H1 (cell line): ENCODE results near the gene TXNRD2. TPM values are rescaled to one million over a fixed set of nuclear protein-coding genes. Genes with fewer than 3 reads are reported as not detected.

Source experiments
- CTCF ChIA-PET: fragments of 300-600 bp; sonication (Branson Sonifier 250); formaldehyde crosslinking; loops from one replicate; lab custom pipeline; 2021; ENCODE audit not compliant: partially characterized antibody; lab: Charles Lee
- POLR2A ChIA-PET: fragments of 300-600 bp; sonication (Branson Sonifier 250); formaldehyde crosslinking; loops from one replicate; lab custom pipeline; 2021; ENCODE audit warnings: inconsistent platforms; ENCODE audit not compliant: partially characterized antibody; lab: Charles Lee
- DNase-seq, 2 experiments: peaks; one replicate each; pipeline versions ENCODE4 v3.0.0 to v3.0.0-alpha.2; 2010 to 2022; ENCODE audit warnings: low spot score in 2 of 2, low read depth in 1 of 2, mixed read lengths in 1 of 2
- FAIRE-seq: peaks from 2 replicates; lab custom pipeline; 2011; peaks lifted over from hg19 to GRCh38; lab: Jason Lieb, UNC
- H2AFZ ChIP-seq: 2 replicates; pipeline ENCODE4 v1.8.1; 2012; ENCODE audit warnings: low read length, inconsistent platforms
- H2AK5ac ChIP-seq: 2 replicates; pipeline ENCODE4 v1.6.1; 2013; ENCODE audit warnings: low read depth, low read length
- H2BK120ac ChIP-seq: replicated peaks from 2 replicates; pipeline ENCODE3; 2013; ENCODE audit warnings: low read depth, low read length, inconsistent platforms
- H2BK12ac ChIP-seq: 2 replicates; pipeline ENCODE4 v1.6.1; 2013; ENCODE audit warnings: low read depth, low read length
- H2BK15ac ChIP-seq: 2 replicates; pipeline ENCODE4 v1.6.1; 2013; ENCODE audit warnings: low read length
- H2BK20ac ChIP-seq: 2 replicates; pipeline ENCODE4 v1.6.1; 2013; ENCODE audit warnings: low read length
- H2BK5ac ChIP-seq: 2 replicates; pipeline ENCODE4 v1.6.1; 2013; ENCODE audit warnings: low read depth, low read length
- H3K14ac ChIP-seq: 2 replicates; pipeline ENCODE4 v1.6.1; 2013; ENCODE audit warnings: inconsistent platforms; ENCODE audit not compliant: insufficient read length
- H3K18ac ChIP-seq: 2 replicates; pipeline ENCODE4 v1.6.1; 2013; ENCODE audit warnings: low read length; ENCODE audit errors: extremely low read depth
- H3K23ac ChIP-seq: 2 replicates; pipeline ENCODE4 v1.6.1; 2013; ENCODE audit warnings: inconsistent platforms; ENCODE audit not compliant: insufficient read length
- H3K23me2 ChIP-seq: 2 replicates; pipeline ENCODE4 v1.6.1; 2013; ENCODE audit warnings: low read depth, low read length
- H3K27ac ChIP-seq: 2 replicates; pipeline ENCODE4 v1.6.1; 2011; ENCODE audit warnings: low read depth, low read length, inconsistent platforms
- H3K27me3 ChIP-seq, 4 experiments: replicated peaks in 1 of 4; 1 replicate in 1 of 4; 2 replicates in 3 of 4; pipeline versions ENCODE4 v1.6.1 to v1.8.1; 2011 to 2013; ENCODE audit warnings: low read length in 3 of 4, mild to moderate bottlenecking in 3 of 4, inconsistent platforms in 2 of 4, mixed read lengths in 2 of 4, moderate library complexity in 1 of 4; ENCODE audit not compliant: control insufficient read depth in 3 of 4, insufficient read depth in 3 of 4; ENCODE audit errors: extremely low read depth in 1 of 4
- H3K36me3 ChIP-seq, 4 experiments: 2 replicates each; pipeline versions ENCODE4 v1.6.1 to v1.8.1; 2011 to 2013; ENCODE audit warnings: mild to moderate bottlenecking in 4 of 4, low read length in 3 of 4, moderate library complexity in 2 of 4, control low read depth in 1 of 4, inconsistent platforms in 1 of 4; ENCODE audit not compliant: insufficient read depth in 4 of 4, control insufficient read depth in 2 of 4
- H3K4ac ChIP-seq: replicated peaks from 2 replicates; pipeline ENCODE3; 2013; ENCODE audit warnings: low read length, low read depth, mixed read lengths, inconsistent platforms; ENCODE audit not compliant: insufficient read length
- H3K4me1 ChIP-seq, 4 experiments: replicated peaks in 1 of 4; 1 replicate in 1 of 4; 2 replicates in 3 of 4; pipeline versions ENCODE4 v1.6.1 to v1.8.1; 2011 to 2013; ENCODE audit warnings: low read length in 3 of 4, inconsistent platforms in 2 of 4, mixed read lengths in 1 of 4; ENCODE audit not compliant: insufficient read depth in 4 of 4, control insufficient read depth in 3 of 4
- H3K4me2 ChIP-seq, 2 experiments: 2 replicates each; pipeline versions ENCODE4 v1.6.1 to v1.8.1; 2011 to 2013; ENCODE audit warnings: low read depth in 2 of 2, low read length in 2 of 2, control low read depth in 1 of 2, inconsistent platforms in 1 of 2, mild to moderate bottlenecking in 1 of 2; ENCODE audit not compliant: insufficient read depth in 1 of 2
- H3K4me3 ChIP-seq, 4 experiments: fragments of 200-600, 300-600 bp in 1 of 4; sonication (generic), shearing (Covaris generic), sonication (Bioruptor Twin) in 1 of 4; 2 replicates each; pipeline versions ENCODE4 v1.5.1 to v1.8.1; 2011 to 2016; ENCODE audit warnings: low read length in 4 of 4, low read depth in 3 of 4, control low read depth in 2 of 4, inconsistent platforms in 2 of 4, mild to moderate bottlenecking in 2 of 4, mixed read lengths in 1 of 4, moderate library complexity in 1 of 4; ENCODE audit not compliant: insufficient read depth in 2 of 4; ENCODE audit errors: extremely low read depth in 1 of 4
- H3K56ac ChIP-seq: replicated peaks from 2 replicates; pipeline ENCODE3; 2013; ENCODE audit warnings: low read depth, mild to moderate bottlenecking, mixed read lengths, low read length, inconsistent platforms; ENCODE audit not compliant: insufficient read length
- H3K79me1 ChIP-seq: 2 replicates; pipeline ENCODE4 v1.6.1; 2013; ENCODE audit warnings: low read depth, low read length, control low read depth
- H3K79me2 ChIP-seq, 2 experiments: 2 replicates each; pipeline versions ENCODE4 v1.6.1 to v1.8.1; 2012 to 2013; ENCODE audit warnings: low read length in 2 of 2, mild to moderate bottlenecking in 2 of 2, inconsistent platforms in 1 of 2; ENCODE audit not compliant: insufficient read depth in 2 of 2, control insufficient read depth in 1 of 2
- H3K9ac ChIP-seq, 4 experiments: replicated peaks in 1 of 4; 1 replicate in 1 of 4; 2 replicates in 3 of 4; pipeline versions ENCODE4 v1.6.1 to v1.8.1; 2011 to 2013; ENCODE audit warnings: low read depth in 3 of 4, low read length in 3 of 4, control low read depth in 2 of 4, mild to moderate bottlenecking in 2 of 4, moderate library complexity in 2 of 4, inconsistent platforms in 1 of 4; ENCODE audit errors: extremely low read depth in 1 of 4
- H3K9me3 ChIP-seq, 2 experiments: 2 replicates each; pipeline versions ENCODE4 v1.6.1 to v1.8.1; 2012 to 2013; ENCODE audit warnings: mild to moderate bottlenecking in 2 of 2, moderate library complexity in 2 of 2, control low read depth in 1 of 2, inconsistent platforms in 1 of 2, low read depth in 1 of 2, low read length in 1 of 2, mixed read lengths in 1 of 2; ENCODE audit not compliant: insufficient read depth in 2 of 2
- H4K20me1 ChIP-seq, 2 experiments: replicated peaks in 1 of 2; 2 replicates each; pipeline versions ENCODE3 to v1.8.1; 2011 to 2013; ENCODE audit warnings: inconsistent platforms in 2 of 2, low read length in 2 of 2, mild to moderate bottlenecking in 1 of 2; ENCODE audit not compliant: insufficient read depth in 2 of 2, control insufficient read depth in 1 of 2
- H4K5ac ChIP-seq: 2 replicates; pipeline ENCODE4 v1.6.1; 2013; ENCODE audit warnings: low read length, low read depth, mixed read lengths, inconsistent platforms; ENCODE audit not compliant: insufficient read length
- H4K8ac ChIP-seq: 2 replicates; pipeline ENCODE4 v1.8.0; 2013; ENCODE audit warnings: mild to moderate bottlenecking, moderate library complexity, low read length, inconsistent platforms; ENCODE audit not compliant: insufficient read depth; ENCODE audit errors: extremely low read depth
- H4K91ac ChIP-seq: replicated peaks from 2 replicates; pipeline ENCODE3; 2013; ENCODE audit warnings: low read length, mixed read lengths, inconsistent platforms; ENCODE audit not compliant: insufficient read length
- EP300 ChIP-seq, 2 experiments: IDR thresholded peaks; 1 replicate in 1 of 2; 2 replicates in 1 of 2; pipeline ENCODE4 v1.6.1; 2011 to 2012; ENCODE audit warnings: low read depth in 2 of 2, low read length in 2 of 2, mild to moderate bottlenecking in 2 of 2, borderline replicate concordance in 1 of 2, inconsistent platforms in 1 of 2, moderate library complexity in 1 of 2
- SP4 ChIP-seq: IDR thresholded peaks from 2 replicates; pipeline ENCODE4 v1.6.1; 2012; ENCODE audit warnings: low read length, inconsistent platforms
- WGBS, 2 experiments: shearing (Covaris generic) in 1 of 2; methylation state at CpG; one replicate each; pipeline versions ENCODE4 v1.1.6 to v1.1.7; 2013 to 2015; ENCODE audit warnings: low lambda C conversion rate in 2 of 2, mixed read lengths in 2 of 2, inconsistent platforms in 1 of 2, low coverage in 1 of 2, missing lambda C conversion rate in 1 of 2; ENCODE audit not compliant: insufficient replicate concordance in 2 of 2, insufficient coverage in 1 of 2, insufficient read length in 1 of 2; ENCODE audit errors: extremely low coverage in 1 of 2, missing lambda C conversion rate in 1 of 2; 5-methylcytosine and 5-hydroxymethylcytosine counted together
- polyA plus RNA-seq, 7 experiments: library from polyadenylated mRNA; depleted of rRNA in 3 of 7; stranded (reverse) in 5 of 7; unstranded in 2 of 7; fragments of >200 nt in 5 of 7; fragments of 200-250 nt in 2 of 7; gene quantifications; 1 replicate in 5 of 7; 2 replicates in 1 of 7; 4 replicates in 1 of 7; pipeline versions ENCODE4 v1.2.1 to v1.2.3, GENCODE V29; 2011 to 2013; ENCODE audit warnings: missing spikeins in 2 of 7, mixed read lengths in 2 of 7
- total RNA-seq: library from RNA; stranded (reverse); fragmentation: NEBNext Ultra II Directional; extraction: Animal tissue kit (Norgen Biotek cat#: 25700); gene quantifications from 2 replicates; pipeline ENCODE4 v1.2.1, GENCODE V29; 2021

The TXNRD2 gene
- total and polyA plus RNA-seq, 2 of the 8 experiments (the other 6 are each of a cell fraction or from before 2014, with no cell fraction given), result 14.8 to 21.9 TPM

DNA sequence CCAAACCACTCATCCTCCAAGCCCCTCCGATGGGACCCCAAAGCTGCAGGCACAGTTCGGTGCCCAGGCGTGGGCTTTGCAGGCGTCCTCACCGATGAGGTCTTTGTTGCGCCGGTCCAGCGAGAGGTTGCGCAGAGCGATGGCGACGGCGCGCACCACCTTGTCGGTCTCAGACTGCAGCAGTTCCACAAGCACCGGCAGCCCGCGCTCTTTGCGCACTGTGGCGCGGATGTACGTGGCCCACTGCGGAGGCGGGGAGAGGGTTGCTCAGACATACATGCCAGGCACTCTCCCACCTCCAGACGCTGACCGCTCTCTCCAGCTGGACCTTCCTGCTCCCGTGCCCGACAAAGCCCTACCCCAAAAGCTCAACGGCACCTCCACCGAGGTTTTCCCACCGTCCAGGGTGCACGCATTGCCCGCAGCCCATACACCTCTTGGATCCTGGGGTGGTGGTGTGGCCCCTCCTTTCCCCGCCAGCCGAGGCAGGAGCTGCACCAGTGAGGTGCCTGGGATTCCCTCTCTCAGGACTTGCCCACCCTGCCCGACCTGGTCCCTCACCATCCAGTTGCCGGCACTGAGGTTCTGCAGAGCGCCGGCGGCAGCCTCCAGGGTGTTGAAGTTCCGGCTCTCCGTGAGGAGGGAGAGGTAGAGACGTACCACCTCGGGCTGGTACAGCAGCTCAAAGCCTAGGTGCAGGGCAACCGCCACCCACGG lies 32.1 kb upstream of the TXNRD2 start:
- H3K27ac ChIP-seq, result peak overlapping the region; percentile 51; the same call in 1 of the 2 replicates
- no peak overlapping the region for H3K23ac ChIP-seq
- TF ChIP-seq EP300 (IDR thresholded peaks at IDR 0.05; ENCODE audit: borderline replicate concordance in 1 of 2, low read depth in 2 of 2, low read length in 2 of 2), result no peak
- no peak for TF ChIP-seq SP4
- peaks cover 3 to 15% (median 13%) of the 10 kb centered on the region in 4 experiments; a peak in 6 of 7 replicates for H3K4me1 ChIP-seq
- no peak overlapping the region for H4K5ac ChIP-seq
- ChIA-PET CTCF (interaction anchor here (1.0 to 16.2 kb wide), 12 partner anchors 8 to 167 kb away, joined by 3 to 369 read pairs (median 6); partner anchors contain the start of gene TRMT2A), POLR2A (interaction anchor here (0.9 to 4.2 kb wide), 17 partner anchors 11 to 155 kb away, joined by 3 to 17 read pairs (median 4); partner anchors contain the start of gene RANBP1)
- H4K8ac ChIP-seq, result no peak overlapping the region
- H2AK5ac ChIP-seq, result no peak overlapping the region
- no peak overlapping the region for H3K14ac ChIP-seq
- DNase-seq (no peak), FAIRE-seq (no peak)
- 97% methylated on average over 38 of the region's 46 CpGs; no CpG with 5 or more reads in 1 of the 2 experiments for WGBS, 2 experiments
- no peaks in the 10 kb centered on the region for H3K27me3 ChIP-seq
- H4K91ac ChIP-seq, result no peak overlapping the region
- H3K4me3 ChIP-seq, result no peak overlapping the region
- no peak overlapping the region for H2BK120ac ChIP-seq
- H3K23me2 ChIP-seq, result no peaks in the 10 kb centered on the region; the same call in 1 of the 2 replicates
- no peaks in the 10 kb centered on the region for H3K9me3 ChIP-seq
- 0 out of 2 replicates have a peak overlapping the region, but pooled peaks have one; percentile 5 for H2BK5ac ChIP-seq
- H3K4me2 ChIP-seq, result no peak overlapping the region
- H2BK20ac ChIP-seq, result no peak overlapping the region
- H2BK15ac ChIP-seq, result no peak overlapping the region
- H3K36me3 ChIP-seq, result peaks cover 8 to 30% (median 12%) of the 10 kb centered on the region in 4 experiments; a peak in 6 of 8 replicates
- H3K9ac ChIP-seq, result no peak overlapping the region
- H3K4ac ChIP-seq, result no peak overlapping the region
- no peak overlapping the region for H3K18ac ChIP-seq
- H4K20me1 ChIP-seq, result peaks cover 11 to 19% of the 10 kb centered on the region in 2 experiments
- no peaks in the 10 kb centered on the region for H3K79me1 ChIP-seq
- no peaks in the 10 kb centered on the region for H3K79me2 ChIP-seq
- H2AFZ ChIP-seq, result no peak overlapping the region
- H3K56ac ChIP-seq, result no peak overlapping the region
- no peak overlapping the region for H2BK12ac ChIP-seq
